Neural progenitor cell (in vitro differentiated cells): ENCODE results near the gene RHOA.

Experiments
- CTCF ChIP-seq: fragments of 200-600 bp; sonication (generic); IDR thresholded peaks from 2 replicates; pipeline ENCODE4 v1.5.1; 2017; ENCODE audit warnings: antibody characterized with exemption, mild to moderate bottlenecking
- EZH2 ChIP-seq: fragments of 200-600 bp; sonication (generic); IDR thresholded peaks from 2 replicates; pipeline ENCODE4 v1.6.1; 2017; ENCODE audit warnings: antibody characterized with exemption, mild to moderate bottlenecking, moderate library complexity

- no peak for TF ChIP-seq CTCF
- no peak for TF ChIP-seq EZH2
These were observed 69.8 kb downstream of the RHOA start for GRCh38 chr3:49341996-49342395.
